GM19193 (cell line): ENCODE results near the gene KCNC3.

Experiments used
- POLR2A ChIP-seq: IDR thresholded peaks from 4 replicates; pipeline ENCODE4 v1.6.1; 2011; ENCODE audit not compliant: insufficient read depth, insufficient read length; ENCODE audit errors: extremely low read depth

The KCNC3 gene

GRCh38 chr19:50286443-50286842, 42.7 kb downstream of the KCNC3 start:
- TF ChIP-seq POLR2A = no peak

GRCh38 chr19:50285833-50286232, 43.3 kb downstream of the KCNC3 start:
- TF ChIP-seq POLR2A = no peak

DNA sequence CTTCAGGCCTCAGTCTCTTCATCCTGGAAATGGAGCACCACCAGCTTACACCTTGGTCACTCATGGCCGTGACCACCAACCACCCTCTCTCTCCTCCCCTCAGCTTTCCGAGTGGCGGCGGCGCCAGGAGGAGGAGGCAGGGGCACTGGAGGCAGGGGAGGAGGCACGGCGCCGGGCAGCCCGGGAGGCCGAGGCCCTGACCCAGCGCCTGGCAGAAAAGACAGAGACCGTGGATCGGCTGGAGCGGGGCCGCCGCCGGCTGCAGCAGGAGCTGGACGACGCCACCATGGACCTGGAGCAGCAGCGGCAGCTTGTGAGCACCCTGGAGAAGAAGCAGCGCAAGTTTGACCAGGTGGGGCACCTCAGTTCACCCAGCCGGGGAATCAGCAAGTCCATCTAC, 47.7 kb downstream of the KCNC3 start:
- no peak for TF ChIP-seq POLR2A

- TF ChIP-seq POLR2A = no peak
Observed at GRCh38 chr19:50280983-50281382, 48.2 kb downstream of the KCNC3 start.

GRCh38 chr19:50280074-50280473, 49.1 kb downstream of the KCNC3 start:
- no peak for TF ChIP-seq POLR2A

DNA sequence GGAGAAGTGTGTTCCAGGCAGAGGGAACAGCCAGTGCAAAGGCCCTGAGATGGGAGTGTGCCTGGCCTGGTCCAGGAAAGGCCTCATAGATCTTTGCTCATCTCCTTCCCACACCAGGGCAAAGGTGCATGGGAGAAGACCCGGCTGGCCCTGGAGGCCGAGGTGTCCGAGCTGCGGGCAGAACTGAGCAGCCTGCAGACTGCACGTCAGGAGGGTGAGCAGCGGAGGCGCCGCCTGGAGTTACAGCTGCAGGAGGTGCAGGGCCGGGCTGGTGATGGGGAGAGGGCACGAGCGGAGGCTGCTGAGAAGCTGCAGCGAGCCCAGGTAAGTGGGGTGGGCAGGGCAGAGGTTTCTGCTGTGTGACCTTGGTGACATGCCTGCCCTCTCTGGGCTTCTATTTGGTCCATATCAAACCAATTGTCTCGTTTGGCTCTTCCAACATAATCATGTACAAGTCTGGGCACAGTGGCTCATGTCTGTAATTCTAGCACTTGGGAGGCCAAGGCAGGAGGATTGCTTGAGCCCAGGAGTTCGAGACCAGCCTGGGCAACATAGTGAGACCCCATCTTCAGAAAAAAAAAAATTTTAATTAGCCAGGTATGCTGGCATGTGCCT, 51.1 kb downstream of the KCNC3 start:
- TF ChIP-seq POLR2A = no peak

- no peak for TF ChIP-seq POLR2A
Observed at GRCh38 chr19:50276370-50277063, 52.7 kb downstream of the KCNC3 start.

GRCh38 chr19:50275577-50276368, 53.4 kb downstream of the KCNC3 start:
- no peak for TF ChIP-seq POLR2A

- TF ChIP-seq POLR2A = no peak
Observed at GRCh38 chr19:50273821-50274220, 55.4 kb downstream of the KCNC3 start.

- TF ChIP-seq POLR2A = no peak
Observed at GRCh38 chr19:50272263-50272897, 56.8 kb downstream of the KCNC3 start.

DNA sequence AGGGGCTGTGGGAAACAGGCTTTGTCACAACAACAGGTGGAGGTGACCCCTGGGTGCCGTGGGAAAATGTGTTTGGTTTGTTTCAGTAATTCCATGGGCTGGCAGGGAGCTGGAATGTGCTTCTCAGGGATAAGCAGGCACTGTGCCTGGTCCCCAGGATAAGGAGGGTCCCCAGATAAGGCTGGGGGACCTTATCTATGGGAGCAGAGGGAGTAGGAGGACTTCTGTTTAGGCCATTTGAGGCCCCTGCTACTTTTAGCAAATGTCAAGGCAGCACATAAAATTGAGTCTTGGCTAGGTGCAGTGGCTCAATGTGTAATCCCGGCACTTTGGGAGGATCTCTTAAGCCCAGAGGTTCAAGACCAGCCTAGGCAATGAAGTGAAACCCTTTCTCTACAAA, 59.5 kb downstream of the KCNC3 start:
- TF ChIP-seq POLR2A = no peak

DNA sequence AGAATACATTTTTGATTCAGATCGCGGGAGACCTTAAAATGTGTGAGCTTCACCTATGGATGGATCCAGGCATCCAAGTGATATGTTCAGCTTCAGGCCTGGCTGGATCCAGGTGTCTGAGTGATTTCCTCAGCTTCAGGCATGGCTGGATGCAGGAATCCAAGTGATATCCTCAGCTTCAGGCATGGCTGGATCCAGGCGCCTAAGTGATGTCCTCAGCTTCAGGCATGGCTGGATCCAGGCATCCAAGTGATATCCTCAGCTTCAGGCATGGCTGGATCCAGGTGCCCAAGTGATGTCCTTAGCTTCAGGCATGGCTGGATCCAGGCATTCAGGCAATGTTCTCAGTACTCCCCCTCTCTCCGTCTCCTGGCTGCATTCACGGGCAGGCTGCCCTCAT, 60.7 kb downstream of the KCNC3 start:
- no peak for TF ChIP-seq POLR2A

- no peak for TF ChIP-seq POLR2A
Observed at GRCh38 chr19:50268041-50268440, 61.1 kb downstream of the KCNC3 start.

GRCh38 chr19:50266896-50267295, 62.3 kb downstream of the KCNC3 start:
- no peak for TF ChIP-seq POLR2A

GRCh38 chr19:50266041-50266440, 63.1 kb downstream of the KCNC3 start:
- no peak for TF ChIP-seq POLR2A

- TF ChIP-seq POLR2A = no peak
Observed at GRCh38 chr19:50264483-50265186, 64.5 kb downstream of the KCNC3 start.

DNA sequence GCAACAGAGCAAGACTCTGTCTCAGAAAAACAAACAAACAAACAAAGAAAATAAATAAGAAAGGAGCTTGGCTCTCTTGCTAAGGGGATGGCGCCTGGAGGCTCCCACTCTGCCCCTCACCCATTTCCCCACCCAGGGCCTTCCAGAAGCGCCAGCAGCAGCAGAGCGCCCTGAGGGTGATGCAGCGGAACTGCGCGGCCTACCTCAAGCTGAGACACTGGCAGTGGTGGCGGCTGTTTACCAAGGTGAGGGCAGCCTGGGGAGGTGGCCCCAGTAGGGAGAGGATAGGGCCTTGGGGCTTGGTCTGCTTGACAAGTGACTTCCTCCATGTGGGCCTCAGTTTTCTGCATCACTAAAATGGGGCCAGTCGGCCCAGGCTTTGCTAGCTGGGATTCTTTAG, 66.0 kb downstream of the KCNC3 start:
- TF ChIP-seq POLR2A = no peak
